GM19395 (cell line): ENCODE measurements around the gene GDPD5.

Source experiments
- ATAC-seq: cut with Tn5 transposase; IDR thresholded peaks from one replicate; pipeline ENCODE4 v1.9.1; 2021; ENCODE audit warnings: mild to moderate bottlenecking, moderate library complexity; ENCODE audit not compliant: unreplicated experiment

GDPD5 gene

GRCh38 chr11:75536786-75537641 is 11.3 kb upstream of the GDPD5 start:
- ATAC-seq: peak; percentile 86

- ATAC-seq: no peak
Measured at GRCh38 chr11:75535071-75535470, 9.3 kb upstream of the GDPD5 start.

GRCh38 chr11:75534259-75535069 is 8.7 kb upstream of the GDPD5 start:
- no peak for ATAC-seq

GRCh38 chr11:75533896-75534258 is 8.1 kb upstream of the GDPD5 start:
- no peak for ATAC-seq

GRCh38 chr11:75532200-75533048 is 6.7 kb upstream of the GDPD5 start:
- ATAC-seq: peak; percentile 49

GRCh38 chr11:75531325-75531724 is 5.6 kb upstream of the GDPD5 start:
- ATAC-seq: no peak

GRCh38 chr11:75530577-75530976 is 4.8 kb upstream of the GDPD5 start:
- ATAC-seq: no peak

- no peak for ATAC-seq
Measured at GRCh38 chr11:75527938-75528735, 2.4 kb upstream of the GDPD5 start.

- ATAC-seq: no peak
Measured at GRCh38 chr11:75527130-75527529, 1.4 kb upstream of the GDPD5 start.

- ATAC-seq: no peak
Measured at GRCh38 chr11:75526192-75526541, 426 bp upstream of the GDPD5 start.

- ATAC-seq: peak; percentile 7
Measured at GRCh38 chr11:75524665-75525432, 892 bp downstream of the GDPD5 start.

GRCh38 chr11:75523811-75524664 is 1.7 kb downstream of the GDPD5 start:
- no peak for ATAC-seq

- no peak for ATAC-seq
Measured at GRCh38 chr11:75523189-75523588, 2.6 kb downstream of the GDPD5 start.

GRCh38 chr11:75522286-75523044 is 3.3 kb downstream of the GDPD5 start:
- no peak for ATAC-seq

GRCh38 chr11:75520688-75521087 is 5.1 kb downstream of the GDPD5 start:
- ATAC-seq: no peak

- no peak for ATAC-seq
Measured at GRCh38 chr11:75518771-75519653, 6.7 kb downstream of the GDPD5 start.

- no peak for ATAC-seq
Measured at GRCh38 chr11:75518204-75518549, 7.6 kb downstream of the GDPD5 start.
